HepG2 (cell line): ENCODE measurements around the gene STRN3.

Source experiments
- BHLHE40 ChIP-seq: IDR thresholded peaks from 2 replicates; pipeline ENCODE4 v1.6.1; 2011; ENCODE audit warnings: low read length, improper control_type of control experiment
- ELF1 ChIP-seq: sonication (generic); formaldehyde crosslinking; IDR thresholded peaks from 2 replicates; pipeline ENCODE4 v1.4.0; 2020; ENCODE audit warnings: missing genetic modification reagents
- EZH2 ChIP-seq: conservative IDR thresholded peaks from 2 replicates; pipeline ENCODE4 v1.6.1; 2012; ENCODE audit warnings: mild to moderate bottlenecking, low read depth, low read length, moderate library complexity
- HMGA1 ChIP-seq: sonication (generic); formaldehyde crosslinking; conservative IDR thresholded peaks from 2 replicates; pipeline ENCODE4 v1.4.0; 2020; ENCODE audit warnings: missing genetic modification reagents
- MAFK ChIP-seq, 2 experiments: IDR thresholded peaks in 1 of 2; conservative IDR thresholded peaks in 1 of 2; 2 replicates each; pipeline ENCODE4 v1.6.1; 2011; ENCODE audit warnings: improper control_type of control experiment in 2 of 2, low read length in 2 of 2
- TCF12 ChIP-seq, 2 experiments: fragments of 450-650 bp in 1 of 2; sonication (generic) in 1 of 2; formaldehyde crosslinking in 1 of 2; IDR thresholded peaks; 2 replicates each; pipeline versions ENCODE4 v1.6.1 to v1.8.0; 2017 to 2022; ENCODE audit warnings: antibody characterized with exemption in 1 of 2, mild to moderate bottlenecking in 1 of 2, missing genetic modification reagents in 1 of 2, moderate library complexity in 1 of 2
- ZNF441 ChIP-seq: sonication (generic); formaldehyde crosslinking; IDR thresholded peaks from 2 replicates; pipeline ENCODE4 v1.7.0; 2021; ENCODE audit warnings: missing genetic modification reagents, borderline replicate concordance
- ZNF558 ChIP-seq: sonication (generic); formaldehyde crosslinking; IDR thresholded peaks from 2 replicates; pipeline ENCODE4 v1.9.0; 2022; ENCODE audit warnings: mild to moderate bottlenecking, missing genetic modification reagents, borderline replicate concordance
- TF ChIP-seq, protein P1 (sequence below): sonication (generic); formaldehyde crosslinking; IDR thresholded peaks from 2 replicates; pipeline ENCODE4 v1.5.0; 2020; ENCODE audit warnings: missing genetic modification reagents
- TF ChIP-seq, protein P2 (sequence below): sonication (generic); formaldehyde crosslinking; IDR thresholded peaks from 2 replicates; pipeline ENCODE4 v1.5.0; 2020; ENCODE audit warnings: mild to moderate bottlenecking, missing genetic modification reagents, moderate library complexity

GRCh38 chr14:31013841-31014240, 12.3 kb downstream of the STRN3 start:
- no peak for TF ChIP-seq BHLHE40
- TF ChIP-seq EZH2: no peak
- no peak for TF ChIP-seq MAFK (conservative IDR thresholded peaks at IDR 0.05 in 1 of 2, IDR thresholded peaks at IDR 0.05 in 1 of 2; ENCODE audit: low read length in 2 of 2)
- TF ChIP-seq, protein P1, sequence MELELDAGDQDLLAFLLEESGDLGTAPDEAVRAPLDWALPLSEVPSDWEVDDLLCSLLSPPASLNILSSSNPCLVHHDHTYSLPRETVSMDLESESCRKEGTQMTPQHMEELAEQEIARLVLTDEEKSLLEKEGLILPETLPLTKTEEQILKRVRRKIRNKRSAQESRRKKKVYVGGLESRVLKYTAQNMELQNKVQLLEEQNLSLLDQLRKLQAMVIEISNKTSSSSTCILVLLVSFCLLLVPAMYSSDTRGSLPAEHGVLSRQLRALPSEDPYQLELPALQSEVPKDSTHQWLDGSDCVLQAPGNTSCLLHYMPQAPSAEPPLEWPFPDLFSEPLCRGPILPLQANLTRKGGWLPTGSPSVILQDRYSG: no peak
- TF ChIP-seq, protein P2, sequence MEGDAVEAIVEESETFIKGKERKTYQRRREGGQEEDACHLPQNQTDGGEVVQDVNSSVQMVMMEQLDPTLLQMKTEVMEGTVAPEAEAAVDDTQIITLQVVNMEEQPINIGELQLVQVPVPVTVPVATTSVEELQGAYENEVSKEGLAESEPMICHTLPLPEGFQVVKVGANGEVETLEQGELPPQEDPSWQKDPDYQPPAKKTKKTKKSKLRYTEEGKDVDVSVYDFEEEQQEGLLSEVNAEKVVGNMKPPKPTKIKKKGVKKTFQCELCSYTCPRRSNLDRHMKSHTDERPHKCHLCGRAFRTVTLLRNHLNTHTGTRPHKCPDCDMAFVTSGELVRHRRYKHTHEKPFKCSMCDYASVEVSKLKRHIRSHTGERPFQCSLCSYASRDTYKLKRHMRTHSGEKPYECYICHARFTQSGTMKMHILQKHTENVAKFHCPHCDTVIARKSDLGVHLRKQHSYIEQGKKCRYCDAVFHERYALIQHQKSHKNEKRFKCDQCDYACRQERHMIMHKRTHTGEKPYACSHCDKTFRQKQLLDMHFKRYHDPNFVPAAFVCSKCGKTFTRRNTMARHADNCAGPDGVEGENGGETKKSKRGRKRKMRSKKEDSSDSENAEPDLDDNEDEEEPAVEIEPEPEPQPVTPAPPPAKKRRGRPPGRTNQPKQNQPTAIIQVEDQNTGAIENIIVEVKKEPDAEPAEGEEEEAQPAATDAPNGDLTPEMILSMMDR (CRISPR knock-in tag): no peak
- no peak for TF ChIP-seq ZNF558
- TF ChIP-seq ZNF441 (CRISPR knock-in tag): no peak
- TF ChIP-seq TCF12 (IDR thresholded peaks at IDR 0.05): no peak
- no peak for TF ChIP-seq TCF12 (CRISPR knock-in tag; IDR thresholded peaks at IDR 0.05)
- TF ChIP-seq HMGA1 (CRISPR knock-in tag): no peak
- TF ChIP-seq ELF1 (CRISPR knock-in tag): no peak
